ENCODE data around the gene TMPRSS3.

The TMPRSS3 gene

GRCh38 chr21:42435401-42435800 lies 39.5 kb upstream of the TMPRSS3 start:
- intact Hi-C loops (cut with micrococcal nuclease), result no loop called here
- no peak overlapping the region for H3K4me3 Mint-ChIP-seq
- no peak overlapping the region for H3K27ac Mint-ChIP-seq
- peaks cover 16% of the 10 kb centered on the region for H3K4me1 Mint-ChIP-seq (ENCODE audit: low read depth)
- no peaks in the 10 kb centered on the region for H3K36me3 Mint-ChIP-seq (ENCODE audit: low read depth)
- peaks cover 17% of the 10 kb centered on the region for H3K27me3 Mint-ChIP-seq
- H3K9me3 Mint-ChIP-seq, result peaks cover 6% of the 10 kb centered on the region

GRCh38 chr21:42434884-42435283 lies 39.0 kb upstream of the TMPRSS3 start:
- H3K4me1 Mint-ChIP-seq (ENCODE audit: low read depth), result peaks cover 16% of the 10 kb centered on the region
- no peak overlapping the region for H3K4me3 Mint-ChIP-seq
- H3K27me3 Mint-ChIP-seq, result peaks cover 17% of the 10 kb centered on the region
- H3K36me3 Mint-ChIP-seq (ENCODE audit: low read depth), result no peaks in the 10 kb centered on the region
- no peak overlapping the region for H3K27ac Mint-ChIP-seq
- peaks cover 6% of the 10 kb centered on the region for H3K9me3 Mint-ChIP-seq
- intact Hi-C loops (cut with micrococcal nuclease), result no loop called here

GRCh38 chr21:42433946-42434551 lies 38.2 kb upstream of the TMPRSS3 start:
- Mint-ChIP-seq H3K4me1 (ENCODE audit: low read depth) (peaks cover 7% of the 10 kb centered on the region), H3K9me3 (peaks cover 6% of the 10 kb centered on the region), H3K36me3 (ENCODE audit: low read depth) (no peaks in the 10 kb centered on the region), H3K27me3 (peaks cover 17% of the 10 kb centered on the region), H3K27ac (no peak overlapping the region), H3K4me3 (no peak overlapping the region)
- intact Hi-C loops (cut with micrococcal nuclease), result no loop called here

DNA sequence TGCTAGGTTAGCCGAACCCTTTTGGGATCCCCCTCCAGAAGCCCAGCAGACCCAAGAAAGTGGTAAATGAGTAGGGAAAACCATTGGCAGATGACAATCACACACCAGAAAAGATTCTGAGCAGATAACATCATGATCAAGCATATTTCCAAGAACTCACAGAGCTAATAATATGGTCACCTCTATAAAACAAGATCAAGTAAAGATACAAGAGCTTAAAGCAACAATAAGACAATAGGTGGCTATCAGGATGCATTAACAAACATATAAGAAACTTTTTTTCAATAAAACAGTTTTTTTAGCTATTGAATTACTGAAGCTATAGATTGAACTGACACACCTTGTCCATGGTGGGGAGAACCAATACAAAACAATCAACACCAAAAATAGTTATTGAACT lies 36.8 kb upstream of the TMPRSS3 start:
- Mint-ChIP-seq H3K27ac (no peak overlapping the region), H3K36me3 (ENCODE audit: low read depth) (no peaks in the 10 kb centered on the region), H3K4me1 (ENCODE audit: low read depth) (peaks cover 6% of the 10 kb centered on the region), H3K4me3 (no peak overlapping the region), H3K9me3 (peaks cover 6% of the 10 kb centered on the region), H3K27me3 (peaks cover 13% of the 10 kb centered on the region)
- intact Hi-C loops (cut with micrococcal nuclease), result no loop called here

DNA sequence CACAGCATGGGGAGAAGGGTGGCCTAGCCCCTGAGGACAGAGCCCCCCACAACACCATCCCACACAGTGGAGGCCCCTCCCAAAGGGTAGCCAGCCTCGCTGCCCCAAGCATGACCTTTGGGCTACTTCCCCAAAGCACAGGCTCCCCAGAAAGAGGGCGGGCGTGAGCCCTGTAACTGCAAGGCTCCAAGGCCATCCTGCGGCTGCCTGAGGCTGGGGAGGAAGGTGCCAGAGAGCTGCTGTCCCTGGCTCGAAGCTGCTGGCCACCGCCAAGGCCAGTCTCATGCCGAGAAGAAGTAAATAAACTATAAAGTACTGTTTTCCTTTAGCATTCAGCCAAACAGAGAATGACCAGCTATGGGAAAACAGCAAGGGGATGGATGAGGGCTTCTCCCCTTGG lies 35.3 kb upstream of the TMPRSS3 start:
- intact Hi-C loops (cut with micrococcal nuclease), result no loop called here
- peaks cover 6% of the 10 kb centered on the region for H3K4me1 Mint-ChIP-seq (ENCODE audit: low read depth)

DNA sequence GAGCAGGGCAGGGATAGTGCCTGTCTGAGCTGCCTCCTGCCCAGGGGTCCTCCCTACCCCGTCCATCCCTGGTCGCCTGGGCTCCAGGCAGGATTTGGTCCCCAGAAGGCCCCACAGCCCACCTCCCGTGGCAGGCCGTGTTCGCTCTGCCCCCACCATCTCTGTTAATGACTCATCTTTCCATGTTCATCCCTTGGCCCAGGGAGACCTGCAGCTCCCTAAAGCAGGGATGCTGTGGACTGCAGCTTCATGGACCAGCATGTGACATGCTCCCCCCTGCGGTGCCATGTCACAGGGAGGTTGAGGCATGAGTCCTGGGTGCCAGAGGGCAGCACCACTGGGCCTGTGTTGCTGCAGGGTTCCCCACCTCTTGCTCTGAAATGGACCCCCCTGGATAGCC lies 34.7 kb upstream of the TMPRSS3 start:
- Mint-ChIP-seq H3K36me3 (ENCODE audit: low read depth) (no peaks in the 10 kb centered on the region), H3K27me3 (peaks cover 10% of the 10 kb centered on the region), H3K4me1 (ENCODE audit: low read depth) (peaks cover 11% of the 10 kb centered on the region), H3K27ac (no peak overlapping the region), H3K4me3 (no peak overlapping the region), H3K9me3 (peaks cover 6% of the 10 kb centered on the region)
- intact Hi-C loops (cut with micrococcal nuclease), result no loop called here

More for the DNA sequence above, 35.3 kb upstream of the TMPRSS3 start:
- Mint-ChIP-seq H3K36me3 (ENCODE audit: low read depth) (no peaks in the 10 kb centered on the region), H3K4me3 (no peak overlapping the region), H3K27ac (no peak overlapping the region), H3K9me3 (peaks cover 6% of the 10 kb centered on the region), H3K27me3 (peaks cover 10% of the 10 kb centered on the region)

- Mint-ChIP-seq H3K4me3 (no peak overlapping the region), H3K4me1 (ENCODE audit: low read depth) (peaks cover 18% of the 10 kb centered on the region), H3K27ac (no peak overlapping the region), H3K27me3 (peaks cover 8% of the 10 kb centered on the region), H3K9me3 (peaks cover 6% of the 10 kb centered on the region), H3K36me3 (ENCODE audit: low read depth) (no peaks in the 10 kb centered on the region)
- intact Hi-C loops (cut with micrococcal nuclease), result no loop called here
Measured at GRCh38 chr21:42429856-42430255, 34.0 kb upstream of the TMPRSS3 start.

- Mint-ChIP-seq H3K4me1 (ENCODE audit: low read depth) (peaks cover 23% of the 10 kb centered on the region), H3K27ac (no peak overlapping the region), H3K36me3 (ENCODE audit: low read depth) (no peaks in the 10 kb centered on the region), H3K4me3 (no peak overlapping the region), H3K27me3 (peaks cover 5% of the 10 kb centered on the region), H3K9me3 (peaks cover 6% of the 10 kb centered on the region)
- intact Hi-C loops (cut with micrococcal nuclease), result no loop called here
Measured at GRCh38 chr21:42429021-42429420, 33.2 kb upstream of the TMPRSS3 start.

GRCh38 chr21:42427809-42428419 lies 32.1 kb upstream of the TMPRSS3 start:
- peaks cover 32% of the 10 kb centered on the region for H3K4me1 Mint-ChIP-seq (ENCODE audit: low read depth)
- intact Hi-C loops (cut with micrococcal nuclease), result no loop called here
- no peak overlapping the region for H3K4me3 Mint-ChIP-seq
- peaks cover 6% of the 10 kb centered on the region for H3K9me3 Mint-ChIP-seq
- H3K36me3 Mint-ChIP-seq (ENCODE audit: low read depth), result no peaks in the 10 kb centered on the region
- no peak overlapping the region for H3K27ac Mint-ChIP-seq
- H3K27me3 Mint-ChIP-seq, result peaks cover 6% of the 10 kb centered on the region

- H3K4me1 Mint-ChIP-seq (ENCODE audit: low read depth), result peaks cover 33% of the 10 kb centered on the region
- H3K27ac Mint-ChIP-seq, result no peak overlapping the region
Measured at GRCh38 chr21:42426876-42427480, 31.1 kb upstream of the TMPRSS3 start.

GRCh38 chr21:42426424-42426823 lies 30.6 kb upstream of the TMPRSS3 start:
- Mint-ChIP-seq H3K36me3 (ENCODE audit: low read depth) (no peaks in the 10 kb centered on the region), H3K4me3 (no peak overlapping the region), H3K27me3 (peaks cover 6% of the 10 kb centered on the region), H3K4me1 (ENCODE audit: low read depth) (peaks cover 33% of the 10 kb centered on the region), H3K9me3 (no peaks in the 10 kb centered on the region), H3K27ac (no peak overlapping the region)
- intact Hi-C loops (cut with micrococcal nuclease), result no loop called here

More at GRCh38 chr21:42426876-42427480, 31.1 kb upstream of the TMPRSS3 start:
- intact Hi-C loops (cut with micrococcal nuclease), result no loop called here
- H3K27me3 Mint-ChIP-seq, result peaks cover 6% of the 10 kb centered on the region
- no peaks in the 10 kb centered on the region for H3K36me3 Mint-ChIP-seq (ENCODE audit: low read depth)
- no peaks in the 10 kb centered on the region for H3K9me3 Mint-ChIP-seq
- H3K4me3 Mint-ChIP-seq, result no peak overlapping the region

DNA sequence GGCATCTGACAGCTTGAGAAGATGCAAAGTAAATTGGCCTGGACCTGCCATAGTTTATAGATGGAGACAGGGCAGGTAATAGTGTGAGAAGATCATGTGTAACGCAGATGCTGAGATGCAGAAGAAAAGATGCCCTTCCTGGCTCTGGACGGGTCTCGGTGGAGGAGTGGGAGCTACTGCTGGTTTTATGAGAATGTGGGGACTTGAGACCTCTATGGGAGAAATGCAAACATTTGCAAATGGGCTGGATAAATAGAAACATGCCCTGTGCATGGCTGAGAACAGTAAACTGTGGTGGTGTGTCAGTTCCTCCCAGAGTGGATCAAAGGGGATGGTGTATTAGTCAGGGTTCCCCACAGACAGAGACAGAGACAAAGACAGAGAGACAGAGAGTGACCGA lies 29.7 kb upstream of the TMPRSS3 start:
- Mint-ChIP-seq H3K9me3 (no peaks in the 10 kb centered on the region), H3K27ac (no peak overlapping the region), H3K4me3 (no peak overlapping the region), H3K27me3 (peaks cover 6% of the 10 kb centered on the region), H3K36me3 (ENCODE audit: low read depth) (no peaks in the 10 kb centered on the region), H3K4me1 (ENCODE audit: low read depth) (peaks cover 27% of the 10 kb centered on the region)
- intact Hi-C loops (cut with micrococcal nuclease), result no loop called here

- intact Hi-C loops (cut with micrococcal nuclease), result no loop called here
- Mint-ChIP-seq H3K36me3 (ENCODE audit: low read depth) (no peaks in the 10 kb centered on the region), H3K4me3 (no peak overlapping the region)
Measured at GRCh38 chr21:42424914-42425541, 29.2 kb upstream of the TMPRSS3 start.

DNA sequence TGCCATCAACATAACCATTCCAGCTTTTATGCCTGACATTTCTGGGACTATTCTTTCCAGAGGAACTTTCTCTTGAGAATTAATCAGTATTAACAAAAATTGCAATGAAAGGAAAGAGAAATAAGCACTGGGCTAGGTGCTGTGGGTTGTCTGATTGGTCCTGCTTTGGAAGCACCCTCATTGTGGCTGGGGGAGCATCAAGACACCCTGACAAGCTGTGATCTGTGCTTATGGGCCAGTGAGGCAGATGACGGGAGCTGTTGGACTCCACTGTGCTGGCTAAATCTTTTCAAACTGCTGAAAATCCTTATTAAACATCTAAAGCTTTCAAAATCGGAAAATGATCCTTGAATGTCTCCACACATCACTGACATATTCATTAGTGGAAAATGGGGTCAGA lies 27.8 kb upstream of the TMPRSS3 start:
- peaks cover 27% of the 10 kb centered on the region for H3K4me1 Mint-ChIP-seq (ENCODE audit: low read depth)
- intact Hi-C loops (cut with micrococcal nuclease), result no loop called here
- no peaks in the 10 kb centered on the region for H3K36me3 Mint-ChIP-seq (ENCODE audit: low read depth)

More at GRCh38 chr21:42424914-42425541, 29.2 kb upstream of the TMPRSS3 start:
- Mint-ChIP-seq H3K27ac (no peak overlapping the region), H3K9me3 (no peaks in the 10 kb centered on the region), H3K4me1 (ENCODE audit: low read depth) (peaks cover 27% of the 10 kb centered on the region), H3K27me3 (peaks cover 6% of the 10 kb centered on the region)

More for the DNA sequence above, 27.8 kb upstream of the TMPRSS3 start:
- Mint-ChIP-seq H3K4me3 (no peak overlapping the region), H3K27me3 (peaks cover 6% of the 10 kb centered on the region), H3K9me3 (no peaks in the 10 kb centered on the region), H3K27ac (no peak overlapping the region)

All from dendritic cell treated with granulocyte-macrophage colony-stimulating factor and Interleukin-4, amounts not matched to agents 40 ng/mL and 50 ng/mL, for 4 days (primary cell).